ENCODE results near the gene UBE2N.
"Not testable (repeated sequence)": the region's sequence is repeated elsewhere in the genome, so short reads cannot be mapped to it uniquely, and the experiment has no call there.

UBE2N gene

DNA sequence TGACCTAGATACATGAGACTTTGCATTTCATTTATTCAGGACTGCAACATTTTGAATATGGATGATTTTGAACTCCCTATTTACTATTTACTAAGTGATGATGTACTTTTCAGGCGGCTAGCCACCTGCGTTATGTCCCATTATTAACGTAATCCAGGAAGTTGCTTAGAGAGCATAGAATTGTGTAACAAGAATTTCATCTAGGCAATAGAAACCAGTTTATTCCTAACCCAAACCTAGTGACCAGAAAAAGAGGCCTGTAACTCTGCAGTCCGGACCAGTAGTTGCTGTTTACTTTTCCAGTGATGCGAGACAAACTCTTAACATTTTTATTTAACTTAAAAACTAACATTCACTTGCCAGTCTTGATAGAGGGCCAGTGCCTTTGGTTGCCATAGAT is 51.7 kb downstream of the UBE2N start:
- no peak for DNase-seq
- Histone ChIP-seq H3K27ac (ENCODE audit: low read length) (no peak overlapping the region), H3K4me1 (ENCODE audit: low read length) (no peaks in the 10 kb centered on the region), H3K79me2 (ENCODE audit: low read length) (peaks cover 82% of the 10 kb centered on the region), H3K4me3 (ENCODE audit: low read length) (no peak overlapping the region), H3K36me3 (replicated peaks; ENCODE audit: insufficient read depth, low read length) (no peaks in the 10 kb centered on the region), H3K4me2 (ENCODE audit: low read depth, low read length) (no peak overlapping the region), H4K20me1 (ENCODE audit: insufficient read depth, low read length) (peaks cover 17% of the 10 kb centered on the region), H3K9ac (ENCODE audit: low read length) (no peak overlapping the region), H3K9me2 (replicated peaks; ENCODE audit: insufficient read depth, low read length) (no peaks in the 10 kb centered on the region), H3K27me3 (replicated peaks; ENCODE audit: insufficient read depth, low read length) (no peaks in the 10 kb centered on the region), H3F3A (ENCODE audit: insufficient read depth, low read length) (no peaks in the 10 kb centered on the region), H2AFZ (ENCODE audit: low read length) (no peak overlapping the region), H3K9me3 (replicated peaks; ENCODE audit: insufficient read depth, low read length) (no peaks in the 10 kb centered on the region)
- TF ChIP-seq EZH2phosphoT487 (IDR thresholded peaks at IDR 0.05; ENCODE audit: low read length): no peak
- TF ChIP-seq, protein P1, sequence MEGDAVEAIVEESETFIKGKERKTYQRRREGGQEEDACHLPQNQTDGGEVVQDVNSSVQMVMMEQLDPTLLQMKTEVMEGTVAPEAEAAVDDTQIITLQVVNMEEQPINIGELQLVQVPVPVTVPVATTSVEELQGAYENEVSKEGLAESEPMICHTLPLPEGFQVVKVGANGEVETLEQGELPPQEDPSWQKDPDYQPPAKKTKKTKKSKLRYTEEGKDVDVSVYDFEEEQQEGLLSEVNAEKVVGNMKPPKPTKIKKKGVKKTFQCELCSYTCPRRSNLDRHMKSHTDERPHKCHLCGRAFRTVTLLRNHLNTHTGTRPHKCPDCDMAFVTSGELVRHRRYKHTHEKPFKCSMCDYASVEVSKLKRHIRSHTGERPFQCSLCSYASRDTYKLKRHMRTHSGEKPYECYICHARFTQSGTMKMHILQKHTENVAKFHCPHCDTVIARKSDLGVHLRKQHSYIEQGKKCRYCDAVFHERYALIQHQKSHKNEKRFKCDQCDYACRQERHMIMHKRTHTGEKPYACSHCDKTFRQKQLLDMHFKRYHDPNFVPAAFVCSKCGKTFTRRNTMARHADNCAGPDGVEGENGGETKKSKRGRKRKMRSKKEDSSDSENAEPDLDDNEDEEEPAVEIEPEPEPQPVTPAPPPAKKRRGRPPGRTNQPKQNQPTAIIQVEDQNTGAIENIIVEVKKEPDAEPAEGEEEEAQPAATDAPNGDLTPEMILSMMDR (IDR thresholded peaks at IDR 0.05; ENCODE audit: low read length): no peak
- TF ChIP-seq EZH2 (optimal IDR thresholded peaks at IDR 0.05; ENCODE audit: low read depth, low read length): no peak

DNA sequence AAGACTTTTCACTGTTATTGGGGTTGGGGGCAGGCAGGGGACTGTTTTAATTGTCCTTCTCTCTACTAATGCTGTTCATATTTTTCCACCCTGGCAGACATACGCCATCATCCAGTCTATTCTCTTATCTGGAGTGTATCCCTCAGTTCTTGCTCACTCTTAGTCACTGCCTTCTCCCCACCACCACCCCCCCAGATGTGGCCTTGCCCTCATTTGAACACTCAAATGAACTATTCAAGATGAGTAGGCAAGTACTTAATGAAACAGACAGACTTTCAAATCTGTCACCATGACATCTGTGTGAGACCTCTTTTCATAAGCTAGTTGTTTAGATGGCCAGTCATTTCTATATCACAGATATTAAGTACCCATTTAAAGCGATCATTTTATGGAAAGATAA is 54.0 kb downstream of the UBE2N start:
- Histone ChIP-seq H3K27me3 (replicated peaks; ENCODE audit: insufficient read depth, low read length) (no peaks in the 10 kb centered on the region), H3K9me2 (replicated peaks; ENCODE audit: insufficient read depth, low read length) (no peaks in the 10 kb centered on the region), H3K4me1 (ENCODE audit: low read length) (no peaks in the 10 kb centered on the region), H3K79me2 (ENCODE audit: low read length) (peaks cover 92% of the 10 kb centered on the region), H3K9ac (ENCODE audit: low read length) (no peak overlapping the region), H2AFZ (ENCODE audit: low read length) (no peak overlapping the region), H4K20me1 (ENCODE audit: insufficient read depth, low read length) (peaks cover 17% of the 10 kb centered on the region), H3K4me3 (ENCODE audit: low read length) (no peak overlapping the region), H3K27ac (ENCODE audit: low read length) (no peak overlapping the region), H3K9me3 (replicated peaks; ENCODE audit: insufficient read depth, low read length) (no peaks in the 10 kb centered on the region), H3K36me3 (replicated peaks; ENCODE audit: insufficient read depth, low read length) (no peaks in the 10 kb centered on the region), H3K4me2 (ENCODE audit: low read depth, low read length) (no peak overlapping the region), H3F3A (ENCODE audit: insufficient read depth, low read length) (no peaks in the 10 kb centered on the region)
- DNase-seq: no peak
- TF ChIP-seq EZH2 (optimal IDR thresholded peaks at IDR 0.05; ENCODE audit: low read depth, low read length) (no peak), EZH2phosphoT487 (IDR thresholded peaks at IDR 0.05; ENCODE audit: low read length) (no peak)
- TF ChIP-seq, protein P1 (IDR thresholded peaks at IDR 0.05; ENCODE audit: low read length): no peak

DNA sequence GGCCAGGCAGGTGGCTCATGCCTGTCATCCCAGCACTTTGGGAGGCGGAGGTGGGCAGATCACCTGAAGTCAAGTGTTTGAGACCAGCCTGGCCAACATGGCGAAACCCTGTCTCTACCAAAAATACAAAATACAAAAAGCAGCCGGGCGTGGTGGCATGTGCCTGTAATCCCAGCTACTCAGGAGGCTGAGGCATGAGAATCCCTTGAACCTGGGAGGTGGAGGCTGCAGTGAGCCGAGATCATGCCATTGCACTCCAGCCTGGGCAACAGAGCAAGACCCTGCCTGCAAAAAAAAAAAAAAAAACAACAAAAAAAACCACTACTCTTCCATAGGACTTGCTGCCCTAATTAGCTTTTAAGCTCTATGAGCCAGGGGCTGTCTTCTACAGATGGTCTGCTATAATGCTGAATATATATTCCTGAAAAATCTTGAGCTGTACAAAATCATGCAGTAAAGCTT is 59.7 kb downstream of the UBE2N start:
- not testable (repeated sequence) for H3K9me2 ChIP-seq (replicated peaks; ENCODE audit: insufficient read depth, low read length); H3F3A ChIP-seq (ENCODE audit: insufficient read depth, low read length); H3K9me3 ChIP-seq (replicated peaks; ENCODE audit: insufficient read depth, low read length); H3K36me3 ChIP-seq (replicated peaks; ENCODE audit: insufficient read depth, low read length); H3K27ac ChIP-seq (ENCODE audit: low read length); H3K4me2 ChIP-seq (ENCODE audit: low read depth, low read length); H3K4me3 ChIP-seq (ENCODE audit: low read length); H3K4me1 ChIP-seq (ENCODE audit: low read length); H3K27me3 ChIP-seq (replicated peaks; ENCODE audit: insufficient read depth, low read length); H4K20me1 ChIP-seq (ENCODE audit: insufficient read depth, low read length); H3K9ac ChIP-seq (ENCODE audit: low read length); H2AFZ ChIP-seq (ENCODE audit: low read length); DNase-seq
- peaks cover 87% of the 10 kb centered on the region for H3K79me2 ChIP-seq (ENCODE audit: low read length)

DNA sequence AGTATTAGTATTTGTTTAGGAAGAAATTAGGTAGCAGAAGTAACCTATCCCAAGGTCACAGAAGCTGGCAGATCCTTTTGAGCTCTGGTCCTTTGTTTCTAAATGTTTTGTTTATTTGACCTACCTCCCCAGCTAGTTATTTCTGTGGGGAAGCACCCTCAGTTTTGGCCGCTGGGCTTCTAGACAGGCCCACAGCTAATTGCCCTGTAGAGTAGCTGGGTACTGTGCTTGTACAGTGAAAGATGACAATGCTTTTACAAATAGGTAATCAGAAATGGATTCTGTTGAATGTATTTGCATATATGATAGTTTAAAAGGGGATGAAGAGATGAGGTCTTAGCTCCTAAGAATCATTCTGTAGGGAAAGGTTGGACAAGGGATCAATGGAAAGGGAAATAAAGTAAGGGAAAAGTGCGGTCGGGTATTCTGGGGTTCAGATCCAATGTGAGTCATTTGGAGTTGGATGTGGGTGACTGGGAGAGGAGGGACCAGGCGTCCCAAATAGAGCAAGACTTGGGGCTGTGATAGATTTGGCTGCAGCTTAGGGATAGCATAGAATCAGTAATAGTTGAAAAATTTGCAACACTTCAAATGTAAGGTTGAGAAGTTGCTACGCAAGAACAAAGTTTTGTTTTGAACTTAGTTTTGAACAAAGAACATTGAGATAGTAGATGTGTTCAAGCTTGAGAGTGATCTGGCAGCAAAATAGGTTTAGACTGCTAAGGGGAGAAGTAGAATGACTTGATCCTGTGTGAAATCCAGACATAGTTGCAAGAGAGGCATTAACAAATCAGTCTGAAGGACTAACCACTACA is 60.4 kb downstream of the UBE2N start:
- Histone ChIP-seq H3K9ac (ENCODE audit: low read length) (peak overlapping the region; percentile 86; the same call in 1 of the 2 replicates), H3K9me3 (replicated peaks; ENCODE audit: insufficient read depth, low read length) (no peaks in the 10 kb centered on the region), H3K4me1 (ENCODE audit: low read length) (peaks cover 8% of the 10 kb centered on the region; the same call in 1 of the 2 replicates), H3K9me2 (replicated peaks; ENCODE audit: insufficient read depth, low read length) (no peaks in the 10 kb centered on the region), H3K27me3 (replicated peaks; ENCODE audit: insufficient read depth, low read length) (no peaks in the 10 kb centered on the region), H3K79me2 (ENCODE audit: low read length) (peaks cover 81% of the 10 kb centered on the region), H3F3A (ENCODE audit: insufficient read depth, low read length) (no peaks in the 10 kb centered on the region), H2AFZ (ENCODE audit: low read length) (no peak overlapping the region), H4K20me1 (ENCODE audit: insufficient read depth, low read length) (peaks cover 8% of the 10 kb centered on the region; the same call in 1 of the 2 replicates), H3K27ac (ENCODE audit: low read length) (no peak overlapping the region), H3K4me2 (ENCODE audit: low read depth, low read length) (peak overlapping the region; percentile 89), H3K4me3 (ENCODE audit: low read length) (peak overlapping the region; percentile 77), H3K36me3 (replicated peaks; ENCODE audit: insufficient read depth, low read length) (no peaks in the 10 kb centered on the region)
- no peak for DNase-seq
- no peak for TF ChIP-seq EZH2phosphoT487 (IDR thresholded peaks at IDR 0.05; ENCODE audit: low read length)
- TF ChIP-seq EZH2 (optimal IDR thresholded peaks at IDR 0.05; ENCODE audit: low read depth, low read length): no peak
- TF ChIP-seq, protein P1 (IDR thresholded peaks at IDR 0.05; ENCODE audit: low read length): no peak
